ENCODE results near the gene CABP2. TPM values are rescaled to one million over a fixed set of nuclear protein-coding genes. Genes with fewer than 3 reads are reported as not detected.
"Not testable (repeated sequence)": the region's sequence is repeated elsewhere in the genome, so short reads cannot be mapped to it uniquely, and the experiment has no call there.

Gene CABP2
- total RNA-seq, 6 experiments from 2014 or later, result not detected

- TF ChIP-seq CTCF (IDR thresholded peaks at IDR 0.05), result no peak
- no peak for DNase-seq
- H3K27ac Mint-ChIP-seq, result no peak overlapping the region
- H3K36me3 Mint-ChIP-seq (ENCODE audit: low read depth), result peaks cover 12% of the 10 kb centered on the region
- H3K9me3 Mint-ChIP-seq, result no peaks in the 10 kb centered on the region
- peaks cover 5% of the 10 kb centered on the region; the same call in 1 of the 2 replicates for H3K27me3 Mint-ChIP-seq (ENCODE audit: insufficient read depth)
- no peak overlapping the region for H3K4me3 Mint-ChIP-seq
- peaks cover 9% of the 10 kb centered on the region for H3K4me1 Mint-ChIP-seq (ENCODE audit: low read depth)
These were observed 33.1 kb downstream of the CABP2 start for GRCh38 chr11:67489885-67490726.

GRCh38 chr11:67489203-67489884 is 33.9 kb downstream of the CABP2 start:
- H3K36me3 Mint-ChIP-seq (ENCODE audit: low read depth), result peaks cover 19% of the 10 kb centered on the region
- peaks cover 5% of the 10 kb centered on the region; the same call in 1 of the 2 replicates for H3K27me3 Mint-ChIP-seq (ENCODE audit: insufficient read depth)
- no peak for DNase-seq
- H3K9me3 Mint-ChIP-seq, result no peaks in the 10 kb centered on the region
- H3K4me1 Mint-ChIP-seq (ENCODE audit: low read depth), result peaks cover 16% of the 10 kb centered on the region
- no peak overlapping the region for H3K4me3 Mint-ChIP-seq
- no peak overlapping the region for H3K27ac Mint-ChIP-seq
- no peak for TF ChIP-seq CTCF (IDR thresholded peaks at IDR 0.05)

- no peak for DNase-seq
- no peak overlapping the region for H3K27ac Mint-ChIP-seq
- H3K4me3 Mint-ChIP-seq, result no peak overlapping the region
- H3K27me3 Mint-ChIP-seq (ENCODE audit: insufficient read depth), result peaks cover 5% of the 10 kb centered on the region; the same call in 1 of the 2 replicates
- no peak for TF ChIP-seq CTCF (IDR thresholded peaks at IDR 0.05)
- H3K9me3 Mint-ChIP-seq, result peaks cover 5% of the 10 kb centered on the region; the same call in 1 of the 2 replicates
- H3K4me1 Mint-ChIP-seq (ENCODE audit: low read depth), result peaks cover 38% of the 10 kb centered on the region
- peaks cover 24% of the 10 kb centered on the region for H3K36me3 Mint-ChIP-seq (ENCODE audit: low read depth)
These were observed 36.6 kb downstream of the CABP2 start for GRCh38 chr11:67486481-67487195.

GRCh38 chr11:67485873-67486361 is 37.3 kb downstream of the CABP2 start:
- H3K27ac Mint-ChIP-seq; H3K9me3 Mint-ChIP-seq; H3K27me3 Mint-ChIP-seq (ENCODE audit: insufficient read depth); DNase-seq; H3K4me3 Mint-ChIP-seq: not testable (repeated sequence)
- H3K36me3 Mint-ChIP-seq (ENCODE audit: low read depth), result peaks cover 24% of the 10 kb centered on the region
- H3K4me1 Mint-ChIP-seq (ENCODE audit: low read depth), result peaks cover 38% of the 10 kb centered on the region

- Mint-ChIP-seq H3K4me1 (ENCODE audit: low read depth) (peaks cover 38% of the 10 kb centered on the region), H3K9me3 (peaks cover 5% of the 10 kb centered on the region; the same call in 1 of the 2 replicates), H3K4me3 (peak overlapping the region; percentile 7; the same call in 1 of the 2 replicates), H3K36me3 (ENCODE audit: low read depth) (peaks cover 24% of the 10 kb centered on the region), H3K27ac (no peak overlapping the region; the same call in 1 of the 2 replicates), H3K27me3 (ENCODE audit: insufficient read depth) (peaks cover 7% of the 10 kb centered on the region)
- no peak for TF ChIP-seq CTCF (IDR thresholded peaks at IDR 0.05)
- no peak for DNase-seq
These were observed 38.4 kb downstream of the CABP2 start for GRCh38 chr11:67484847-67485311.

Data from HFFc6 (cell line).